Measurements from ENCODE around the gene ANO1.

The ANO1 gene

DNA sequence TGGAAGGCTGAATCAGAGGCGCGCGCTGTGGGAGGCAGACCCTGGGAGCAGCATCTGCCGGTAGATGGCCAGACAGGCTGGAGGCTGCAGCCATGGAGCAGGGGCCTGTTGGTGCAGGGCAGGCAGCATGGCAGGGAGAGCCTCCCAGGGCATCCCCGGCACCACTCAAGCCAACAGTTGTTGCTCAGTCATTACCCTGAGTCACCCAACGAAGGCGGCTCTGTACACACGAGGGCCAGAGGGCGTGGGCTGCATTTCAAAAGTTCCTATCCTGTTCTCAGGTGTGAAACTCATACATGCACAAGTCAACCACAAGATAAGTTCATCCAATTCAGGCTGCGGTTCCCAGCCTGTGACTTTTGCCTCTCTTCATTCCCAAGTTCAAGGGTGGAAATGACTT, 2.6 kb downstream of the ANO1 start:
- no peaks in the 10 kb centered on the region for H4K20me1 ChIP-seq (ENCODE audit: control insufficient read depth, insufficient read depth, low read depth, low read length)
- no peak overlapping the region for H3K27ac ChIP-seq (ENCODE audit: low read depth, low read length)
- TF ChIP-seq, protein P1, sequence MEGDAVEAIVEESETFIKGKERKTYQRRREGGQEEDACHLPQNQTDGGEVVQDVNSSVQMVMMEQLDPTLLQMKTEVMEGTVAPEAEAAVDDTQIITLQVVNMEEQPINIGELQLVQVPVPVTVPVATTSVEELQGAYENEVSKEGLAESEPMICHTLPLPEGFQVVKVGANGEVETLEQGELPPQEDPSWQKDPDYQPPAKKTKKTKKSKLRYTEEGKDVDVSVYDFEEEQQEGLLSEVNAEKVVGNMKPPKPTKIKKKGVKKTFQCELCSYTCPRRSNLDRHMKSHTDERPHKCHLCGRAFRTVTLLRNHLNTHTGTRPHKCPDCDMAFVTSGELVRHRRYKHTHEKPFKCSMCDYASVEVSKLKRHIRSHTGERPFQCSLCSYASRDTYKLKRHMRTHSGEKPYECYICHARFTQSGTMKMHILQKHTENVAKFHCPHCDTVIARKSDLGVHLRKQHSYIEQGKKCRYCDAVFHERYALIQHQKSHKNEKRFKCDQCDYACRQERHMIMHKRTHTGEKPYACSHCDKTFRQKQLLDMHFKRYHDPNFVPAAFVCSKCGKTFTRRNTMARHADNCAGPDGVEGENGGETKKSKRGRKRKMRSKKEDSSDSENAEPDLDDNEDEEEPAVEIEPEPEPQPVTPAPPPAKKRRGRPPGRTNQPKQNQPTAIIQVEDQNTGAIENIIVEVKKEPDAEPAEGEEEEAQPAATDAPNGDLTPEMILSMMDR (IDR thresholded peaks at IDR 0.05; ENCODE audit: low read depth, low read length, poor library complexity, severe bottlenecking), result no peak
- TF ChIP-seq EZH2phosphoT487 (IDR thresholded peaks at IDR 0.05; ENCODE audit: borderline replicate concordance, low read length), result no peak
- H3K4me3 ChIP-seq (ENCODE audit: low read length), result no peak overlapping the region
- H3K27me3 ChIP-seq (ENCODE audit: control insufficient read depth, low read length), result no peaks in the 10 kb centered on the region
- no peak overlapping the region for H3K4me2 ChIP-seq (ENCODE audit: low read length)
- no peaks in the 10 kb centered on the region for H3K79me2 ChIP-seq (ENCODE audit: control insufficient read depth, low read length)
- H3K9me2 ChIP-seq (replicated peaks; ENCODE audit: control insufficient read depth, low read length), result no peaks in the 10 kb centered on the region
- H3K36me3 ChIP-seq (ENCODE audit: control insufficient read depth, low read length), result no peaks in the 10 kb centered on the region
- H3K9me3 ChIP-seq (ENCODE audit: control insufficient read depth, insufficient read depth, low read length), result no peaks in the 10 kb centered on the region
- H3K4me1 ChIP-seq (ENCODE audit: control insufficient read depth, low read length), result no peaks in the 10 kb centered on the region
- no peaks in the 10 kb centered on the region for H3F3A ChIP-seq (ENCODE audit: control insufficient read depth, insufficient read depth)

DNA sequence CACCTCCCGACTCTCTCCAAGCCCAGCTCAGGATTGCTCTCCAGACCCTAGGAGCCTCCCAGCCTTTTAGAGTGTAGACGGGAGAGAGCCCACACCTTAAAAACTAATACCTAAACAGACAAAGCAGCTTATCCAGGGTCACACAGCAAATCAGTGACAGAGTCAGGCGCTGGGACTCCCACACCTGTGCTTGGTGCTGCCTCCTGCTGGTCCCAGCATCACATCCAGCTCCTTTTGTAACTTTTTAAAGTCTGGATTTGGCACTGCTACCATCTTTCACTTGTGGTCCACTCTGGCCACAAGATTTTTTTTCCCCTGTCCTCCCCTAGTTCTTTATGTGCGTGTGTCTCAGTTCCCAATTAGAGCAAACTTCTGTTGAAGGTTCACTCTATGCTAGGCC, 4.7 kb downstream of the ANO1 start:
- Histone ChIP-seq H3K4me3 (ENCODE audit: low read length) (no peak overlapping the region), H3K4me1 (ENCODE audit: control insufficient read depth, low read length) (no peaks in the 10 kb centered on the region), H3K36me3 (ENCODE audit: control insufficient read depth, low read length) (no peaks in the 10 kb centered on the region), H3K79me2 (ENCODE audit: control insufficient read depth, low read length) (no peaks in the 10 kb centered on the region), H3K4me2 (ENCODE audit: low read length) (no peak overlapping the region), H3K27me3 (ENCODE audit: control insufficient read depth, low read length) (no peaks in the 10 kb centered on the region), H4K20me1 (ENCODE audit: control insufficient read depth, insufficient read depth, low read depth, low read length) (no peaks in the 10 kb centered on the region), H3K9me2 (replicated peaks; ENCODE audit: control insufficient read depth, low read length) (no peaks in the 10 kb centered on the region), H3K27ac (ENCODE audit: low read depth, low read length) (no peak overlapping the region), H3K9me3 (ENCODE audit: control insufficient read depth, insufficient read depth, low read length) (no peaks in the 10 kb centered on the region), H3F3A (ENCODE audit: control insufficient read depth, insufficient read depth) (no peaks in the 10 kb centered on the region)
- TF ChIP-seq EZH2phosphoT487 (IDR thresholded peaks at IDR 0.05; ENCODE audit: borderline replicate concordance, low read length), result no peak
- TF ChIP-seq, protein P1 (IDR thresholded peaks at IDR 0.05; ENCODE audit: low read depth, low read length, poor library complexity, severe bottlenecking), result peak; percentile 43

DNA sequence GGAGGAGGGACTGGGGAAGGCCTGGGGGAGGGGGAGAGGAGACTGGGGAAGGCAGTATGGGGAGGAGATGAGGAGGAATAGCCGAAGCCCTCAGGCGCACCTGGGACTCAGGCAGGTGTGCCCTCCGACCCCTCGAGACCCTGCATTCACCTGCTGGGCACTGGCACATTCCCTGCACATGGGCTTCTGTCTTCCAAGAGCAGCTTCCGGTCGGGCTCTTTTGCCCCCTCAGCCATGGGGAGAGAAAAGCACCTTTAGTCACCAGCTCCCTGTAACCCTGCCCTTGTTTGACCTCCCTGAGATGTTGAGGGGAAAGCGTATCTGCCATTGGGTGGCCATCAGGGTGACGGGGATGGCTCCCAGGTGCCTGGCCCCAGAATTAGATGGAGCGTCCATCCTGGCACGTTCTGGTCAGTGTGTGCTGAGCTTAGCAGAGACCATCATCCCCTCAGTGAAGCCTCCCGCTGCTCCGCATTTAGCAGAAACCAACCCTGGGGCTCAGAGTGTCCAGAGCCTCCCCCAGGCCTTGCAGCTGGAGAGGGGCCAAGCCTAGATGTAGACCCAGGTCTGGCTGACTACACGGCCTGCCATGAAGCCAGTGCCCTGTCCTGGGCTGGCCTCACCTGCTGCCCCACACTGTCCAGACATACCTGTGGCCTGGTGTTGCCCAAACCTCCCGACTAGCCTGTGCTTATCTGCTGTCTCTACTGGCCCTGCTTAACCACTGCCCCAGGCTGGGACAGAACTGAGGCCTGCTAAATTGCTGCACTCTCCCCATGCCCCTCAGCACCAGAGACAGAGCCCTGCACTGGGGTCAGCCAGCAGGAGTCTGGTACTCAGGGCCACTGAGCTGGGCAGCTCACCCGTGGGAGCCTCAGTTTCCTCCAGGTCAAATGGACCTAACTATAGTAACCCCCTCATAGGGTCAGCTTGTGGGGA, 6.2 kb downstream of the ANO1 start:
- Histone ChIP-seq H4K20me1 (ENCODE audit: control insufficient read depth, insufficient read depth, low read depth, low read length) (no peaks in the 10 kb centered on the region), H3K9me3 (ENCODE audit: control insufficient read depth, insufficient read depth, low read length) (no peaks in the 10 kb centered on the region), H3K27me3 (ENCODE audit: control insufficient read depth, low read length) (no peaks in the 10 kb centered on the region), H3K4me3 (ENCODE audit: low read length) (no peak overlapping the region), H3K79me2 (ENCODE audit: control insufficient read depth, low read length) (no peaks in the 10 kb centered on the region), H3K27ac (ENCODE audit: low read depth, low read length) (no peak overlapping the region), H3F3A (ENCODE audit: control insufficient read depth, insufficient read depth) (no peaks in the 10 kb centered on the region), H3K4me1 (ENCODE audit: control insufficient read depth, low read length) (no peaks in the 10 kb centered on the region), H3K36me3 (ENCODE audit: control insufficient read depth, low read length) (no peaks in the 10 kb centered on the region), H3K9me2 (replicated peaks; ENCODE audit: control insufficient read depth, low read length) (no peaks in the 10 kb centered on the region), H3K4me2 (ENCODE audit: low read length) (no peak overlapping the region)
- TF ChIP-seq EZH2phosphoT487 (IDR thresholded peaks at IDR 0.05; ENCODE audit: borderline replicate concordance, low read length), result no peak
- TF ChIP-seq, protein P1 (IDR thresholded peaks at IDR 0.05; ENCODE audit: low read depth, low read length, poor library complexity, severe bottlenecking), result no peak
